Spleen (tissue), 7 donors: Measurements from ENCODE around the gene NACC1.

Source experiments
- POLR2A ChIP-seq, 3 donors: fragments of 450-650 bp; IDR thresholded peaks; one replicate each; pipeline ENCODE4 v1.5.1; 2017; ENCODE audit warnings: antibody characterized with exemption in 3 of 3, mild to moderate bottlenecking in 1 of 3
- POLR2AphosphoS5 ChIP-seq, 3 donors: sonication (generic); formaldehyde crosslinking; IDR thresholded peaks; one replicate each; pipeline ENCODE4 v1.5.1; 2017; ENCODE audit warnings: antibody characterized with exemption in 3 of 3
- TF ChIP-seq, protein P1 (sequence below), 11 experiments: fragments of 200-600 bp in 7 of 11; fragments of 450-650 bp in 4 of 11; sonication (generic) in 4 of 11; IDR thresholded peaks in 8 of 11; conservative IDR thresholded peaks in 3 of 11; 1 replicate in 7 of 11; 2 replicates in 4 of 11; pipeline versions ENCODE4 v1.4.0 to v1.8.0; 2016 to 2021; ENCODE audit warnings: antibody characterized with exemption in 11 of 11, inconsistent platforms in 4 of 11, mild to moderate bottlenecking in 1 of 11
- donor health status: DM: no; HTN: no; CAD: no; lungs with moderate emphysema.
- donor health status: DM: no; HTN: no; CAD: no.
- donor health status: DM: no; HTN: no; CAD: no.

DNA sequence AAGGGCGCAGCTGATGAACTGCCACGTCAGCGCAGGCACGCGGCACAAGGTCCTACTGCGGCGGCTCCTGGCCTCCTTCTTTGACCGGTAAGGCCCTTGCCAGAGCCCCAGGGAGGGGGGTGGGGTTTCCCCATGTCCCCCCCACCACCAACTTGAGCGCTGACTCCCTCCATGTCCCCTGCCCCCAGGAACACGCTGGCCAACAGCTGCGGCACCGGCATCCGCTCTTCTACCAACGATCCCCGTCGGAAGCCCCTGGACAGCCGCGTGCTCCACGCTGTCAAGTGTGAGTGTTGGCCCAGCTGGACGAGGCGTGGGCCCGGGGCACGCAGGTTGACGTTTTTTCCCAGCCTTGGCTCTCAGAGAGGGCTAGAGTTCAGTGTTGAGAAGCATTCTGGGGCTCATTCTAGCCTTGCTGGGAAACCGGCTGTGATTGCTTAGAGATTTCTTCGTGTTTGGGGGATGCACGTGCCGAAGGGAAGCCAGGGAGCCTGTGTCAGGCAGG is 19.3 kb downstream of the NACC1 start:
- TF ChIP-seq, protein P1, sequence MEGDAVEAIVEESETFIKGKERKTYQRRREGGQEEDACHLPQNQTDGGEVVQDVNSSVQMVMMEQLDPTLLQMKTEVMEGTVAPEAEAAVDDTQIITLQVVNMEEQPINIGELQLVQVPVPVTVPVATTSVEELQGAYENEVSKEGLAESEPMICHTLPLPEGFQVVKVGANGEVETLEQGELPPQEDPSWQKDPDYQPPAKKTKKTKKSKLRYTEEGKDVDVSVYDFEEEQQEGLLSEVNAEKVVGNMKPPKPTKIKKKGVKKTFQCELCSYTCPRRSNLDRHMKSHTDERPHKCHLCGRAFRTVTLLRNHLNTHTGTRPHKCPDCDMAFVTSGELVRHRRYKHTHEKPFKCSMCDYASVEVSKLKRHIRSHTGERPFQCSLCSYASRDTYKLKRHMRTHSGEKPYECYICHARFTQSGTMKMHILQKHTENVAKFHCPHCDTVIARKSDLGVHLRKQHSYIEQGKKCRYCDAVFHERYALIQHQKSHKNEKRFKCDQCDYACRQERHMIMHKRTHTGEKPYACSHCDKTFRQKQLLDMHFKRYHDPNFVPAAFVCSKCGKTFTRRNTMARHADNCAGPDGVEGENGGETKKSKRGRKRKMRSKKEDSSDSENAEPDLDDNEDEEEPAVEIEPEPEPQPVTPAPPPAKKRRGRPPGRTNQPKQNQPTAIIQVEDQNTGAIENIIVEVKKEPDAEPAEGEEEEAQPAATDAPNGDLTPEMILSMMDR (IDR thresholded peaks at IDR 0.05 in 8 of 11, conservative IDR thresholded peaks at IDR 0.05 in 3 of 11) = no peak
- no peak for TF ChIP-seq POLR2AphosphoS5 (IDR thresholded peaks at IDR 0.05)
- TF ChIP-seq POLR2A (IDR thresholded peaks at IDR 0.05) = no peak
